ENCODE results near the gene TOMM20. TPM values are rescaled to one million over a fixed set of nuclear protein-coding genes. Genes with fewer than 3 reads are reported as not detected.
"Not testable (repeated sequence)": the region's sequence is repeated elsewhere in the genome, so short reads cannot be mapped to it uniquely, and the experiment has no call there.

Gene TOMM20
- total and polyA plus RNA-seq, 4 donors = 60.6 to 115 (median 79.6) TPM

DNA sequence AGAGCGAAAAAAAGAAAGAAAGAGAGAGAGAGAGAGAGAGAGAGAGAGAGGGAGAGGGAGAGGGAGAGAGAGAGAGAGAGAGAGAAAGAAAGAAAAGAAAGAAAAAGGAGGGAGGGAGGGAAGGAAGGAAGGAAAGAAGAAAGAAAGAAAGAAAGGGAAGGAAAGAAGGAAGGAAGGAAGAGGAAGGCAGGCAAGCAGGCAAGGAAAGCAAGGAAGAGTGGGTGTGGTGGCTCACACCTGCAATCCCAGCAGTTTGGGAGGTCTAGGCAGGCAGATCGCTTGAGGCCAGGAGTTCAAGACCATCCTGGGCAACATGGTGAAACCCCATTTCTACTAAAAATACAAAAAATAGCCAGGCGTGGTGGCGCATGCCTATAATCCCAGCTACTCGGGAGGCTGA lies 47.8 kb downstream of the TOMM20 start:
- H3K4me1 ChIP-seq (ENCODE audit: control insufficient read depth in 5 of 5, insufficient read depth in 5 of 5, low read length in 5 of 5) = peaks cover 8 to 30% (median 24%) of the 10 kb centered on the region in 5 donors
- not testable (repeated sequence) for H3K4me3 ChIP-seq; H3K9ac ChIP-seq (ENCODE audit: insufficient read depth in 1 of 2, low read length in 2 of 2); H3K36me3 ChIP-seq (ENCODE audit: control insufficient read depth in 4 of 4, insufficient read depth in 4 of 4, low read length in 4 of 4); DNase-seq; H3K9me3 ChIP-seq (ENCODE audit: control insufficient read depth in 4 of 4, insufficient read depth in 3 of 4, low read length in 3 of 4); H3K27me3 ChIP-seq (ENCODE audit: control insufficient read depth in 3 of 3, insufficient read depth in 3 of 3, low read length in 2 of 3); ATAC-seq (ENCODE audit: insufficient read depth, low FRiP score)
- WGBS, 2 donors = 92 to 97% methylated on average over 5 of the region's 5 CpGs
- peak overlapping the region in 1 of 2 donors; percentile 62 for H3K27ac ChIP-seq (ENCODE audit: low read depth in 1 of 2, low read length in 1 of 2)

DNA sequence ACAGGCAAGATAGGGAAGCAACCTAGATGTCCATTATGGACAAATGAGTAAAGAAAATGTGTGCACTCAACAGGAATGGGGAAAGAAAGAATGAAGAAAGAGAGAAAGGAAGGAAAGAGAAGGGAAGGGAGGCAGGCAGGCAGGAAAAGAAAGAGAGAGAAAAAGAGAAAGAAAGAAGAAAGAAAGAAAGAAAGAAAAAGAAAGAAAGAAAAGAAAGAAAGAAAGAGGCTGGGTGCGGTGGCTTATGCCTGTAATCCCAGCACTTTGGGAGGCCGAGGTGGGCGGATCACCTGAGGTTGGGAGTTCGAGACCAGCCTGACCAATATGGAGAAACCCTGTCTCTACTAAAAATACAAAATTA lies 48.4 kb downstream of the TOMM20 start:
- WGBS, 2 donors = 90 to 96% methylated on average over 4 of the region's 4 CpGs
- Histone ChIP-seq H3K27ac (ENCODE audit: low read depth in 1 of 2, low read length in 1 of 2) (peak overlapping the region; percentile 66 to 83), H3K4me1 (ENCODE audit: control insufficient read depth in 5 of 5, insufficient read depth in 5 of 5, low read length in 5 of 5) (peaks cover 8 to 35% (median 26%) of the 10 kb centered on the region in 5 donors)
- not testable (repeated sequence) for H3K9ac ChIP-seq (ENCODE audit: insufficient read depth in 1 of 2, low read length in 2 of 2); H3K4me3 ChIP-seq; H3K9me3 ChIP-seq (ENCODE audit: control insufficient read depth in 4 of 4, insufficient read depth in 3 of 4, low read length in 3 of 4); ATAC-seq (ENCODE audit: insufficient read depth, low FRiP score); H3K27me3 ChIP-seq (ENCODE audit: control insufficient read depth in 3 of 3, insufficient read depth in 3 of 3, low read length in 2 of 3); DNase-seq; H3K36me3 ChIP-seq (ENCODE audit: control insufficient read depth in 4 of 4, insufficient read depth in 4 of 4, low read length in 4 of 4)

GRCh38 chr1:235079443-235080296 lies 49.0 kb downstream of the TOMM20 start:
- TF ChIP-seq, protein P1, sequence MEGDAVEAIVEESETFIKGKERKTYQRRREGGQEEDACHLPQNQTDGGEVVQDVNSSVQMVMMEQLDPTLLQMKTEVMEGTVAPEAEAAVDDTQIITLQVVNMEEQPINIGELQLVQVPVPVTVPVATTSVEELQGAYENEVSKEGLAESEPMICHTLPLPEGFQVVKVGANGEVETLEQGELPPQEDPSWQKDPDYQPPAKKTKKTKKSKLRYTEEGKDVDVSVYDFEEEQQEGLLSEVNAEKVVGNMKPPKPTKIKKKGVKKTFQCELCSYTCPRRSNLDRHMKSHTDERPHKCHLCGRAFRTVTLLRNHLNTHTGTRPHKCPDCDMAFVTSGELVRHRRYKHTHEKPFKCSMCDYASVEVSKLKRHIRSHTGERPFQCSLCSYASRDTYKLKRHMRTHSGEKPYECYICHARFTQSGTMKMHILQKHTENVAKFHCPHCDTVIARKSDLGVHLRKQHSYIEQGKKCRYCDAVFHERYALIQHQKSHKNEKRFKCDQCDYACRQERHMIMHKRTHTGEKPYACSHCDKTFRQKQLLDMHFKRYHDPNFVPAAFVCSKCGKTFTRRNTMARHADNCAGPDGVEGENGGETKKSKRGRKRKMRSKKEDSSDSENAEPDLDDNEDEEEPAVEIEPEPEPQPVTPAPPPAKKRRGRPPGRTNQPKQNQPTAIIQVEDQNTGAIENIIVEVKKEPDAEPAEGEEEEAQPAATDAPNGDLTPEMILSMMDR (IDR thresholded peaks at IDR 0.05; ENCODE audit: control extremely low read depth, extremely low read depth) = no peak
- H3K9me3 ChIP-seq (ENCODE audit: control insufficient read depth in 4 of 4, insufficient read depth in 3 of 4, low read length in 3 of 4) = no peaks in the 10 kb centered on the region
- DNase-seq (no peak), ATAC-seq (ENCODE audit: insufficient read depth, low FRiP score) (peak; percentile 63)
- H3K4me3 ChIP-seq = no peak overlapping the region
- 50 to 72% methylated on average over 8 of the region's 8 CpGs for WGBS, 2 donors
- peak overlapping the region; percentile 66 to 83 for H3K27ac ChIP-seq (ENCODE audit: low read depth in 1 of 2, low read length in 1 of 2)
- no peak overlapping the region for H3K9ac ChIP-seq (ENCODE audit: insufficient read depth in 1 of 2, low read length in 2 of 2)
- H3K27me3 ChIP-seq (ENCODE audit: control insufficient read depth in 3 of 3, insufficient read depth in 3 of 3, low read length in 2 of 3) = no peaks in the 10 kb centered on the region
- H3K4me1 ChIP-seq (ENCODE audit: control insufficient read depth in 5 of 5, insufficient read depth in 5 of 5, low read length in 5 of 5) = peaks cover 8 to 41% (median 31%) of the 10 kb centered on the region in 5 donors
- no peaks in the 10 kb centered on the region for H3K36me3 ChIP-seq (ENCODE audit: control insufficient read depth in 4 of 4, insufficient read depth in 4 of 4, low read length in 4 of 4)

DNA sequence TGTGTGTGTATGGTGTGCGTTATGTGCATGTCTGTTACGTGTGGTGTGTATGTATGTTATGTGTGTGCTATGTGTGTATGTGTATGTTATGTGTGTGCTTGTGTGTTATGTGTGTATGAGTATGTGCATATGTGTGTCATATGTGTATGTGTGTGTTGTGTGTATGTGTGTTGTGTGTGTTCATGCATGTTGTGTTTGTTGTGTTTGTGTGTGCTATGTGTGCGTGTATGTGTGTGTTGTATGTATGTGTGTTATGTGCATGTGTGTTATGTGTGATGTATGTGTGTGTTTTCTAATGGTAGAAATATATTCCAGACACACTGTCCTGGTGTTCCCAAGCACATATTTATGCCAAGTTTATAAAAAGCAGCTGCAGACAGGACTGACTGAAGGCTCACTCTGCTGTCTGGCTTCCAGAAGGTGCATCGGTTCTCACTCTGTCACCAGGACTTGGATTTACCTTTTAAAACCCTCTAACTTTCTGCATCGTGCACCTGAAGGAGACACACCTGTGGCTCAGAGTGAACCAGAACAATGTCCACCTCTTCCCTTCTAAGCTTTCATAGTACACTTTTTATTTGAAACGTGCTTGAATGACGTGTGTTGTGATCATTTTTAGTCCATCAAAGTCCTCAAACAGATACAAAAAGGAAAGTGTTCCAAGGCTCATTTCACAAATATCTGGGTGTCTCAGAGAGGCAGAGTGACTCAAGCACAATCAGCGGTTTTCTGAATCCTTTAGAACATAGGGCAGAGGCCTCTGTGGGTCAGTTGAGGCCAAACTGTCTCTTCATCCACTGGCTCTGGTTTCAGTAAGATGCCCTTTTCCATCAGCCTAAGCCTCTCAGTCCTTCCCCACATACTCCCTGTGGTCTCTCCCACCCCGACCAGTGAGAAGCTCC lies 49.9 kb downstream of the TOMM20 start:
- 67 to 69% methylated on average over 9 of the region's 9 CpGs for WGBS, 2 donors
- Histone ChIP-seq H3K27ac (ENCODE audit: low read depth in 1 of 2, low read length in 1 of 2) (peak overlapping the region; percentile 66 to 83), H3K36me3 (ENCODE audit: control insufficient read depth in 4 of 4, insufficient read depth in 4 of 4, low read length in 4 of 4) (no peaks in the 10 kb centered on the region), H3K9me3 (ENCODE audit: control insufficient read depth in 4 of 4, insufficient read depth in 3 of 4, low read length in 3 of 4) (no peaks in the 10 kb centered on the region), H3K4me3 (no peak overlapping the region), H3K4me1 (ENCODE audit: control insufficient read depth in 5 of 5, insufficient read depth in 5 of 5, low read length in 5 of 5) (peaks cover 15 to 46% (median 39%) of the 10 kb centered on the region in 5 donors), H3K9ac (ENCODE audit: insufficient read depth in 1 of 2, low read length in 2 of 2) (no peak overlapping the region), H3K27me3 (ENCODE audit: control insufficient read depth in 3 of 3, insufficient read depth in 3 of 3, low read length in 2 of 3) (no peaks in the 10 kb centered on the region)
- TF ChIP-seq, protein P1 (IDR thresholded peaks at IDR 0.05; ENCODE audit: control extremely low read depth, extremely low read depth) = no peak
- ATAC-seq (ENCODE audit: insufficient read depth, low FRiP score) = no peak
- peak in 2 of 3 donors; percentile 38 to 49 for DNase-seq
